Measurements from ENCODE around the gene UNC93A.

DNA sequence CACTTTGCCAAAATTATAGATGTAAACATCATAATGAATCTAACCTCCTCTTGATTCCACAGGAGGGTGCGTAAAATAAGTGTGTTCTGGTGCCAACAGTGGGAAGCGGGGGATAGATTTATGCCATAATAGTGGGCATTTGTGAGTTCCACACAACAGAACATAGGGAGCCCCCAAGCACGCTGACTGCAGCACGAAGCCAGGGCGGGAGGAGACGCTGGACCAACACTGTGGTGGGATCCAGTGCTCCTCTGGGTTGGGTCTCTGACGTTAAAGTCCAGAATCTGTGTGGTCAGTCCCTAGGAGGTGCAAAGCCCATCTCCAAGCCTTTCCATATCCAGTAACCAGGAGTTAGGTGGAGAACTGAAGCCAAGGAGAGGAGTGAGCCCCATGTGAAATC, 32.0 kb downstream of the UNC93A start:
- TF ChIP-seq ZNF565 (CRISPR knock-in tag; conservative IDR thresholded peaks at IDR 0.05; ENCODE audit: low read depth) (no peak), SNAI2 (CRISPR knock-in tag; IDR thresholded peaks at IDR 0.05) (no peak), CSDC2 (CRISPR knock-in tag; IDR thresholded peaks at IDR 0.05) (no peak), ZFP30 (CRISPR knock-in tag; IDR thresholded peaks at IDR 0.05) (no peak)

Measured in SK-N-SH treated with all-trans-retinoic acid at 6 μM for 48 hours (cell line).